ENCODE results near the gene FASTKD2. TPM values are rescaled to one million over a fixed set of nuclear protein-coding genes. Genes with fewer than 3 reads are reported as not detected.

Gene FASTKD2
- total and polyA plus RNA-seq, 2 of the 8 experiments (the other 6 are each of a cell fraction or from before 2014, with no cell fraction given), result 35.7 to 38.5 TPM

DNA sequence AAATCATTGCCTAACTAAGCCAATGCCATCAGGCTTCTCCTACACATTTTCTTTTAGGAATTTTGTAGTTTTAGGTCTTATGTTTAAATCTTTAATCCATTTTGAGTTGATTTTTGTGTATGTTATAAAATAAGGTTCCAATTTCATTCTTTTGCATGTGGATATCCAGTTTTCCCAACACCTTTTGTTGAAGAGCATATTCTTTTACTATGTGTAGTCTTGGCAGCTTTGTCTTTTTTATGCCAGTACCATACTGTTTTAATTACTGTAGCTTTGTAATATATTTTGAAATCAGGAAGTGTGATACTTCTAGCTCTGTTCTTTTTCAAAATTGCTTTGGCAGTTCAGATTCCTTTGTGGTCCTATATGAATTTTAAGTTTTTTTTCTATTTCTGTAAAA is 11.0 kb downstream of the FASTKD2 start:
- H3K4me1 ChIP-seq (replicated peaks in 1 of 4; ENCODE audit: control insufficient read depth in 3 of 4, insufficient read depth in 4 of 4, low read length in 3 of 4), result no peaks in the 10 kb centered on the region
- H3K18ac ChIP-seq (ENCODE audit: extremely low read depth, low read length), result no peak overlapping the region
- no peak overlapping the region for H2BK5ac ChIP-seq (ENCODE audit: low read depth, low read length)
- no peak overlapping the region for H2BK15ac ChIP-seq (ENCODE audit: low read length)
- no peaks in the 10 kb centered on the region for H3K27me3 ChIP-seq (replicated peaks in 1 of 4; ENCODE audit: control insufficient read depth in 3 of 4, extremely low read depth in 1 of 4, insufficient read depth in 3 of 4, low read length in 3 of 4)
- H3K9ac ChIP-seq (replicated peaks in 1 of 4; ENCODE audit: extremely low read depth in 1 of 4, low read depth in 3 of 4, low read length in 3 of 4), result no peak overlapping the region
- no peak for FAIRE-seq
- no peak overlapping the region for H2BK20ac ChIP-seq (ENCODE audit: low read length)
- H3K79me1 ChIP-seq (ENCODE audit: low read depth, low read length), result no peaks in the 10 kb centered on the region
- ChIA-PET POLR2A (ENCODE audit: partially characterized antibody) (no interaction called here), CTCF (ENCODE audit: partially characterized antibody) (no interaction called here)
- no peak overlapping the region for H3K4ac ChIP-seq (replicated peaks; ENCODE audit: insufficient read length, low read depth, low read length)
- no peaks in the 10 kb centered on the region for H4K20me1 ChIP-seq (replicated peaks in 1 of 2; ENCODE audit: control insufficient read depth in 1 of 2, insufficient read depth in 2 of 2, low read length in 2 of 2)
- no peak overlapping the region for H3K56ac ChIP-seq (replicated peaks; ENCODE audit: insufficient read length, low read depth, low read length)
- H2AFZ ChIP-seq (ENCODE audit: low read length), result no peak overlapping the region
- no peak for DNase-seq (ENCODE audit: low read depth in 1 of 2, low spot score in 2 of 2)
- no peak overlapping the region for H3K23ac ChIP-seq (ENCODE audit: insufficient read length)
- no peak overlapping the region for H2BK12ac ChIP-seq (ENCODE audit: low read depth, low read length)
- H3K9me3 ChIP-seq (ENCODE audit: insufficient read depth in 2 of 2, low read depth in 1 of 2, low read length in 1 of 2), result no peaks in the 10 kb centered on the region
- H2AK5ac ChIP-seq (ENCODE audit: low read depth, low read length), result no peak overlapping the region
- TF ChIP-seq KDM1A (IDR thresholded peaks at IDR 0.05; ENCODE audit: borderline replicate concordance, low read length) (no peak), EZH2 (IDR thresholded peaks at IDR 0.05; ENCODE audit: low read depth, low read length, severe bottlenecking) (no peak), CHD1 (IDR thresholded peaks at IDR 0.05; ENCODE audit: low read depth, low read length) (no peak), PHF8 (conservative IDR thresholded peaks at IDR 0.05; ENCODE audit: low read depth, low read length) (no peak), JUN (IDR thresholded peaks at IDR 0.05; ENCODE audit: low read depth, low read length) (no peak), RNF2 (IDR thresholded peaks at IDR 0.05; ENCODE audit: borderline replicate concordance, low read depth, low read length, missing control alignments, poor library complexity, severe bottlenecking) (no peak), KDM4A (IDR thresholded peaks at IDR 0.05; ENCODE audit: low read depth, low read length, severe bottlenecking) (no peak), CREB1 (IDR thresholded peaks at IDR 0.05) (no peak)
- no peak overlapping the region for H2BK120ac ChIP-seq (replicated peaks; ENCODE audit: low read depth, low read length)
- no peak overlapping the region for H3K4me2 ChIP-seq (ENCODE audit: insufficient read depth in 1 of 2, low read depth in 2 of 2, low read length in 2 of 2)
- no peak overlapping the region for H3K14ac ChIP-seq (ENCODE audit: insufficient read length)
- H3K79me2 ChIP-seq (ENCODE audit: control insufficient read depth in 1 of 2, insufficient read depth in 2 of 2, low read length in 2 of 2), result peaks cover 0 to 20% of the 10 kb centered on the region in 2 experiments; a peak in 2 of 4 replicates
- H4K5ac ChIP-seq (ENCODE audit: insufficient read length, low read depth, low read length), result no peak overlapping the region
- H3K27ac ChIP-seq (ENCODE audit: low read depth, low read length), result no peak overlapping the region
- no peak overlapping the region for H3K4me3 ChIP-seq (ENCODE audit: extremely low read depth in 1 of 4, insufficient read depth in 2 of 4, low read depth in 3 of 4, low read length in 4 of 4)
- no peaks in the 10 kb centered on the region for H3K23me2 ChIP-seq (ENCODE audit: low read depth, low read length)
- no peak overlapping the region for H4K8ac ChIP-seq (ENCODE audit: extremely low read depth, insufficient read depth, low read length)
- H3K36me3 ChIP-seq (ENCODE audit: control insufficient read depth in 2 of 4, insufficient read depth in 4 of 4, low read length in 3 of 4), result peaks cover 3 to 51% (median 23%) of the 10 kb centered on the region in 4 experiments
- no peak overlapping the region for H4K91ac ChIP-seq (replicated peaks; ENCODE audit: insufficient read length, low read length)

Measured in H1 (cell line).